NK-92 treated with Interleukin-12 subunit alpha and Interleukin-12 subunit beta, amount 100 ng/mL, for 24 hours (cell line): Measurements from ENCODE around the gene RRAGD.
A peak's percentile ranks its signal among the peaks of the same experiment; 100 is the strongest.

Experiments
- DNase-seq: peaks from one replicate; lab custom pipeline; 2025; lab: John Stamatoyannopoulos, UW

RRAGD gene

GRCh38 chr6:89375427-89376267, 36.4 kb downstream of the RRAGD start:
- DNase-seq, result peak; percentile 91

DNA sequence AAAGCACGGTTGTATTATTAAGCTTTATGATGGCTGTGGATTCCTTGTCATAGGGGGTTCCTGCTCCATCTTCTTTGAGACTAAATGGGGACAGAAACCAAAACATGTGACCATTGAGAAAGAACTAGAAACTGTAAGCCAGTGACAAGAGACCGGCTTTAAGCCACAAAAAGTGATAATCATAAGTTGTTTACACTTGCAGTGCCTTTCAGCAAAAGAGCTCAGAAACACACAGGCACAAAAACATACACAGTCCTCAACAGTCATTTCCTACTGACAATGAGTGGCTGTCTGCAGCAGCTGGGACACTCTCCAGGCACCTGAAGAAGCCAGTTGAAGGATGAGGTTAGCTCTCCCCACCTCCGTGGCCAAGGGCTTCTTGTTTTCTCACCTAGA, 39.6 kb downstream of the RRAGD start:
- peak; percentile 54 for DNase-seq

GRCh38 chr6:89371849-89372505, 40.1 kb downstream of the RRAGD start:
- DNase-seq, result peak; percentile 70

- DNase-seq, result no peak
Measured at GRCh38 chr6:89368999-89369398, 43.1 kb downstream of the RRAGD start.

- peak; percentile 39 for DNase-seq
Measured at GRCh38 chr6:89368107-89368506, 44.0 kb downstream of the RRAGD start.

GRCh38 chr6:89364586-89364985, 47.5 kb downstream of the RRAGD start:
- no peak for DNase-seq

DNA sequence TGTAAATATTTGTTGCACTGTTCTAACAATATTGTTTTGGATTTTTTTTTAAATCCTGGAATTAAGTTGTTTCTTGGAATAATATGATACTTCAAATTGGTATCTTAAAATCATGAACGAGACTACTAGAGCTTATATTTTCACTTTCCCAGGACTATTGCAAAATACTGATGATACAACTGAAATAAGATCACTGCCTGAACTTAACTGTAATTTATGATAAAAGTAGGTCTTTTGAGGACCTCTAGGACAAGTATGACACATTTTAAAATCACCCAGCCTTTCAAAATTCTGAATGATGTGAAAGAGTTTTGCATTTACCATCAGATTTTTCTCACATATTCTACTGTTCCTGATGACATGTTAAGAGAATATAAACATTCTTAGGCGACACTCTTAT, 50.9 kb downstream of the RRAGD start:
- no peak for DNase-seq

- no peak for DNase-seq
Measured at GRCh38 chr6:89360415-89360999, 51.6 kb downstream of the RRAGD start.

DNA sequence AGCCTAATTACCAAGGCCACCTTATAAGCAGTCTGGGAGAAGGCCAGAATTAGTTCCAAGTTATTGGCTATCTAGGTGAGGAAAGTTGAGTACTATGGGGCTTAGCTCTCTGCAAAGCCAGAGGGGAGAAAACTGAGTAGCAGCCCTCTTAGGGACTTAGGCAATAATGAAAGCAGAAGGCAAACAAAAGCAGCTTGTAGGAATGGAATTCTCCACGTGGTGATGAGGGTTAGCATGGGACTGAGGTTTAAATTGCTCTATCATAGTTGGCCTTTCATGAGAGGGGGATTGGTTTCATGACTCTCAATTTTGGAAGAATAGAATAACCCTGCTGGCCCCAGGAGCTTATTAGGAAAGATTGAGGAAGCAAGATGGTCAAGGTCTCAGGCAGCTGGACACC, 52.5 kb downstream of the RRAGD start:
- DNase-seq, result no peak

DNA sequence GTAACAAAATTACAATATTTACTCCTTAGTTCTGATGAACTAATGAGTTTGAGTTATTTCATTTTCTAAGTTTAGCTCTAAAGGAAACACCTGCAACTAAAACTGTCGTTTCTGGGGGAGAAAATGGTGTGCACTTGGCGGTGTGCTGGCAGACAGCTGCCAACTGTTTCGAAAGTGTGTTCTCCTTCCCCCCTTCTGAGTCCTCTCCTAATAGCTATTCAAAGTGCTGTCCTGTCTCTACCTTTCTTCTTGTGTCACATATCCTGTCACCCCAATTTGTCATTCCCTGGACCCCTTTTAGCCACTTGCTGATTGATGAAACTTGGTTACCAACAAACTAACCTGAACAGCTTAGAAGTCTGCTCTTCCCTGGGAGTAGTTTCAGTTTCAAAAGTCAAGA, 54.7 kb downstream of the RRAGD start:
- DNase-seq, result no peak

- no peak for DNase-seq
Measured at GRCh38 chr6:89356642-89357170, 55.4 kb downstream of the RRAGD start.

- DNase-seq, result no peak
Measured at GRCh38 chr6:89355511-89356194, 56.4 kb downstream of the RRAGD start.

GRCh38 chr6:89353702-89354392, 58.2 kb downstream of the RRAGD start:
- DNase-seq, result no peak

GRCh38 chr6:89353118-89353556, 58.9 kb downstream of the RRAGD start:
- no peak for DNase-seq

- DNase-seq, result peak; percentile 83
Measured at GRCh38 chr6:89352278-89353117, 59.6 kb downstream of the RRAGD start, which contains the start of gene UBE2J1. TSS of gene UBE2J1 (minus strand) at chr6:89352722. CDS start at chr6:89352569, 153 bp downstream.

DNA sequence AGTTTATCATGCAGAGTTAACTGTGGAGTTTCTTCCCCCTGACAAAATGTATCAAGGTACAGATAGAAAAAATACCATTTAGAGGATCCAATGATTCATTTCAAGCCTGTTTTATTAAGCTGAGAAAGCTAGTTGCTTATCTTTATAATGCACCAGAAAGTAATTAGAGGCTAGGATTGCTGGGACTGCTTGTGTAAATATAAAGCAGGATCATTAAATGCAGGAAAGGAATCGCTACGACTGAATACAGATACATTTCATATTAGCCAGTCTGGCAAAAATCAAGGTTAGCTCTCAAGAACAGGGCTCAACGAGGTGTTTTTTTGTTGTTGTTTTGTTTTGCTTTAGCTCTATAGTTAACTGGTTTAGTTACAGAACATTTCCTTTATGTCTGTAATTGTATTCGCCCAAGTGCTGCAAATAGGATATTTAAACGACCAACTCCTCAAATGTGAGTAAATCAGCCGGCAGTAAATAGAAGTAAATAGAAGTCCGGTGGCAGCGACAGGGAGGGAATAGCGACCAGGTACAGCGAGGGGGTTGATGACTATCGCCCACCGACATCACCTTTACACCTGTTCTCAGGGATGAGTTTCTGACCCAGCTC, 60.3 kb downstream of the RRAGD start:
- no peak for DNase-seq

- no peak for DNase-seq
Measured at GRCh38 chr6:89350281-89350966, 61.6 kb downstream of the RRAGD start.

- no peak for DNase-seq
Measured at GRCh38 chr6:89348372-89348771, 63.7 kb downstream of the RRAGD start.

- no peak for DNase-seq
Measured at GRCh38 chr6:89347825-89348224, 64.2 kb downstream of the RRAGD start.

GRCh38 chr6:89346433-89346832, 65.6 kb downstream of the RRAGD start:
- no peak for DNase-seq
